H1 (cell line): Measurements from ENCODE around the gene GPRIN1. TPM values are rescaled to one million over a fixed set of nuclear protein-coding genes. Genes with fewer than 3 reads are reported as not detected.

Source experiments
- BACH1 ChIP-seq: IDR thresholded peaks from 2 replicates; pipeline ENCODE4 v1.6.1; 2012; ENCODE audit warnings: low read length, improper control_type of control experiment
- CHD7 ChIP-seq: fragments of 300-600 bp; sonication (generic); IDR thresholded peaks from 2 replicates; pipeline ENCODE4 v1.7.1; 2012; ENCODE audit warnings: low read length, moderate library complexity, mild to moderate bottlenecking, inconsistent platforms; ENCODE audit not compliant: insufficient replicate concordance
- EZH2 ChIP-seq: fragments of 200-600 bp; sonication (generic); IDR thresholded peaks from 2 replicates; pipeline ENCODE4 v1.7.1; 2012; ENCODE audit warnings: low read depth, mild to moderate bottlenecking, moderate library complexity, low read length, inconsistent platforms; ENCODE audit not compliant: severe bottlenecking
- GABPA ChIP-seq: IDR thresholded peaks from 2 replicates; pipeline ENCODE4 v1.6.1; 2011; ENCODE audit warnings: mild to moderate bottlenecking, low read length, moderate library complexity, borderline replicate concordance; ENCODE audit not compliant: insufficient read depth
- KDM1A ChIP-seq: fragments of 200-600, 300-600 bp; sonication (generic); IDR thresholded peaks from 2 replicates; pipeline ENCODE4 v1.7.1; 2016; ENCODE audit warnings: mild to moderate bottlenecking, low read length, borderline replicate concordance
- SAP30 ChIP-seq: fragments of 300-600 bp; sonication (generic); IDR thresholded peaks from 2 replicates; pipeline ENCODE4 v1.7.1; 2012; ENCODE audit warnings: low read length, moderate library complexity, mild to moderate bottlenecking, inconsistent platforms; ENCODE audit not compliant: insufficient read depth, insufficient replicate concordance
- TAF7 ChIP-seq: optimal IDR thresholded peaks from 2 replicates; pipeline ENCODE3; 2011; ENCODE audit warnings: low read depth, mild to moderate bottlenecking, inconsistent platforms, low read length, moderate library complexity, borderline replicate concordance
- YY1 ChIP-seq: IDR thresholded peaks from 2 replicates; pipeline ENCODE4 v1.6.1; 2011; ENCODE audit warnings: low read depth, mild to moderate bottlenecking, low read length
- ZNF274 ChIP-seq: IDR thresholded peaks from 2 replicates; pipeline ENCODE4 v1.7.0; 2012; ENCODE audit warnings: low read length, borderline replicate concordance; ENCODE audit errors: extremely low read depth
- polyA plus RNA-seq, 7 experiments: library from polyadenylated mRNA; depleted of rRNA in 3 of 7; stranded (reverse) in 5 of 7; unstranded in 2 of 7; fragments of >200 nt in 5 of 7; fragments of 200-250 nt in 2 of 7; gene quantifications; 1 replicate in 5 of 7; 2 replicates in 1 of 7; 4 replicates in 1 of 7; pipeline versions ENCODE4 v1.2.1 to v1.2.3, GENCODE V29; 2011 to 2013; ENCODE audit warnings: missing spikeins in 2 of 7, mixed read lengths in 2 of 7
- total RNA-seq: library from RNA; stranded (reverse); fragmentation: NEBNext Ultra II Directional; extraction: Animal tissue kit (Norgen Biotek cat#: 25700); gene quantifications from 2 replicates; pipeline ENCODE4 v1.2.1, GENCODE V29; 2021
- TF ChIP-seq, protein P1 (sequence below): IDR thresholded peaks from 2 replicates; pipeline ENCODE4 v1.6.1; 2011; ENCODE audit warnings: low read depth, mild to moderate bottlenecking, low read length; ENCODE audit not compliant: insufficient read depth

GPRIN1 gene
- total and polyA plus RNA-seq, 2 of the 8 experiments (the other 6 are each of a cell fraction or from before 2014, with no cell fraction given) = 3.3 to 12.0 TPM

- no peak for TF ChIP-seq KDM1A
- no peak for TF ChIP-seq EZH2
- TF ChIP-seq BACH1 = no peak
- TF ChIP-seq SAP30 = peak; percentile 84
- TF ChIP-seq, protein P1, sequence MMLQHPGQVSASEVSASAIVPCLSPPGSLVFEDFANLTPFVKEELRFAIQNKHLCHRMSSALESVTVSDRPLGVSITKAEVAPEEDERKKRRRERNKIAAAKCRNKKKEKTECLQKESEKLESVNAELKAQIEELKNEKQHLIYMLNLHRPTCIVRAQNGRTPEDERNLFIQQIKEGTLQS = no peak
- TF ChIP-seq GABPA = 0 out of 2 replicates have a peak, but pooled peaks have one; percentile 16
- no peak for TF ChIP-seq YY1
- TF ChIP-seq ZNF274 = no peak
- no peak for TF ChIP-seq CHD7
- TF ChIP-seq TAF7 = peak; percentile 33
These were observed 1.5 kb upstream of the GPRIN1 start (continued) for GRCh38 chr5:176611435-176611834.
